GM12873 (cell line): ENCODE data around the gene CLASP2.

Experiments
- CTCF ChIP-seq: IDR thresholded peaks from 2 replicates; pipeline ENCODE4 v1.5.1; 2012; ENCODE audit warnings: low read depth, mild to moderate bottlenecking, moderate library complexity, low read length, control low read depth; ENCODE audit not compliant: insufficient read depth; ENCODE audit errors: missing control alignments

The CLASP2 gene

GRCh38 chr3:33737146-33737545 lies 19.1 kb upstream of the CLASP2 start:
- no peak for TF ChIP-seq CTCF

GRCh38 chr3:33732394-33732793 lies 14.3 kb upstream of the CLASP2 start:
- TF ChIP-seq CTCF = peak; percentile 54

- no peak for TF ChIP-seq CTCF
Measured at GRCh38 chr3:33729993-33730392, 11.9 kb upstream of the CLASP2 start.

- no peak for TF ChIP-seq CTCF
Measured at GRCh38 chr3:33724256-33724655, 6.2 kb upstream of the CLASP2 start.

DNA sequence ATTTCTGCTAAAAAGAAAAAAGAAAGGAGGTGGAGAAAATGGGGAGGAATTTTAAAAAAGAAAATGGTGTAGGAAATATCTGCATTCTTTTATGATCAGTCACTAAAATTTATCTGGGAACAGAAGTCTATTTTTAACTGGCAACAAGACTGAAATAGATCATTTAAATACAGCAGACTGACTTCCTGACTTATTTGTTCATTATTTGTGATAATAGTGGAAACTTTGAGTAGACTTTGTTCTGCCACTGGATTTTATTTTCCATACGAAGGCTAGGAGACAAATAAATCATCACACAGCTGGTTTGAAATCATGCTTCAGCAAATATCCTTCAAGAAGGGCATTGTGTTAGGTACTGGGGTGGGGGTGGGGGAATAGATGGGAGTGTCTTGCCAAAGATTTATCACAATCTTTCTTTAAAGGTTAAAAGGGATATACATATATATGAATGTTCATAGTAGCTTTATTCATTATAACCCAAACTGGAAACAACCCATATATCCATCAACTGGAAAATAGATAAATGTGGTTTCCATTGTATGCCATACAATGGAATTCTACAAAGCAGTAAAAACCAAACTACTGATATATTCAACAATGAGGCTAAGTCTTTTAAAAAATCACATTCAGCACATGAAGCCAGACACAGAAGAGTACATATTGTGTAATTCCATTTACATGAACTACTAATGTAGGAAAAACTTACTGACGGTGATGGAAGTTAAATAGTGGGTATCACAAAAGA lies 4.7 kb upstream of the CLASP2 start:
- no peak for TF ChIP-seq CTCF

DNA sequence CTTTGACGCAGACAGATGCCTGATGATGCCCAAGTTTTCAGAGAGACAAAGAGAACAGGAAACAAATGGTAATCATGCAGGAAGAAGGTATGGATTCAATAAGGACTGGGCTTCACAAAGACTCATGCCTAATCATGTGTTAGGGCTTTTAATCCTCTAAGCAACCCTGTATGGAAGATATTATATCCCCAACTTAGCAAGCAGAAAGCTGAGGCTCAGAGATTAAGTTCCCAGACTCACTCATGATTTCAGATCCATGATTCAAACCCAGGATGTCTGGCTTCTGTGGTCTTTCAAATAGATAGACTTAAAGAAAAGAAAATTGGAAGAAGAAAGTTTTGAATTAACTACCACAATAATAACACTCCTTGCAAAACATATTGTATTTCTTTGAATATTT lies 4.1 kb upstream of the CLASP2 start:
- TF ChIP-seq CTCF = no peak

DNA sequence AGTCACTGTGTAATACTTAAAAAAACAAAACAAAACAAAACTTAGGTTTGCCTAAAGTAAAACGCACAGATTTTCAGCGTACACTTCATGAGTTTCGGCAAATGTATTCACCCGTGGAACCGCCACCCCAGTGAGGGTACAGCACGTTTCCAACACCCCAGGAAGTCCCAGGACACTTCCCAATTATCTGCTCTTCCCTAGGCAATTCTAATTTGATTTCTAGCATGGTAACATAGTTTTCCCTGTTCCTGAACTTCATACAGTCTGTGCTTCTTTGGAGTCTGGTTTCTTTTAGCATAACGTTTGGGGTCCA lies 497 bp upstream of the CLASP2 start:
- no peak for TF ChIP-seq CTCF

DNA sequence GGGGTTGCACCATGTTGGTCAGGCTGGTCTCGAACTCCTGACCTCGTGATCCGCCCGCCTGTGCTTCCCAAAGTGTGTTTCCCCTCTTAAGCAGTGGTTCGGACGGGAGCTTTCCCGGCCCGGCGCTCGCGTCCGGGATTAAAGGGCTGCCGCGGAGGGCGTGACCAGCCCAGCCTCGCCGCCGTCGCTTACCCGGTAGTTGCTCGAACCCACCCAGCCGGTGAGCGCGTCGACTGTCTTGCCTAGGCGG lies 513 bp downstream of the CLASP2 start:
- no peak for TF ChIP-seq CTCF
